Right lobe of liver (tissue), 6 donors: ENCODE results near the gene ELF2. TPM values are rescaled to one million over a fixed set of nuclear protein-coding genes. Genes with fewer than 3 reads are reported as not detected.

Source experiments
- ATAC-seq, 4 donors: fragments of 200-7000 bp; cut with Tn5 transposase; one replicate each; pipeline ENCODE4 v1.9.1; 2020; ENCODE audit warnings: mild to moderate bottlenecking in 4 of 4, moderate library complexity in 4 of 4
- DNase-seq, 3 donors: peaks; one replicate each; pipeline ENCODE4 v3.0.0-alpha.2; 2020
- H3K27ac ChIP-seq, 3 donors: fragments of 200-600 bp; one replicate each; pipeline ENCODE4 v1.8.0; 2022
- H3K27me3 ChIP-seq, 2 donors: fragments of 200-600 bp; one replicate each; pipeline ENCODE4 v1.8.0; 2022
- H3K36me3 ChIP-seq, 4 donors: fragments of 200-600 bp; sonication (generic) in 1 of 4; one replicate each; pipeline versions ENCODE4 v1.5.1 to v1.8.0; 2017 to 2022; ENCODE audit warnings: control low read depth in 1 of 4
- H3K4me1 ChIP-seq, 4 donors: fragments of 200-600 bp; sonication (generic) in 1 of 4; one replicate each; pipeline versions ENCODE4 v1.5.1 to v1.8.0; 2017 to 2022; ENCODE audit warnings: control low read depth in 1 of 4
- H3K4me3 ChIP-seq, 3 donors: fragments of 200-600 bp; one replicate each; pipeline ENCODE4 v1.8.0; 2022
- H3K9me3 ChIP-seq, 4 donors: fragments of 200-600 bp; sonication (generic) in 1 of 4; one replicate each; pipeline versions ENCODE4 v1.5.1 to v1.8.0; 2017 to 2022; ENCODE audit warnings: control low read depth in 1 of 4
- POLR2A ChIP-seq: fragments of 450-650 bp; IDR thresholded peaks from one replicate; pipeline ENCODE4 v1.6.1; 2017; ENCODE audit warnings: antibody characterized with exemption, mild to moderate bottlenecking
- WGBS: methylation state at CpG from one replicate; pipeline ENCODE4 v1.1.6; 2018; ENCODE audit warnings: low coverage, low lambda C conversion rate; ENCODE audit not compliant: insufficient coverage; ENCODE audit errors: missing lambda C conversion rate; 5-methylcytosine and 5-hydroxymethylcytosine counted together
- intact Hi-C, 2 donors: fragments of 100-400 bp; cut with DNase I; formaldehyde crosslinking; loops; one replicate each; pipeline versions ENCODE4 v1.11.2 to v1.14.1; 2022
- total RNA-seq, 6 experiments: library from RNA; depleted of rRNA in 2 of 6; stranded (reverse); fragments of >200 nt in 2 of 6; fragmentation: NEBNext Ultra II Directional in 3 of 6; extraction: Animal tissue kit (Norgen Biotek cat#: 25700) in 3 of 6; gene quantifications; one replicate each; pipeline versions ENCODE4 v1.1.0 to v1.2.4, GENCODE V29; 2016 to 2023
- TF ChIP-seq, protein P1 (sequence below), 4 donors: fragments of 200-600 bp in 3 of 4; fragments of 450-650 bp in 1 of 4; IDR thresholded peaks; one replicate each; pipeline versions ENCODE4 v1.5.1 to v1.8.0; 2016 to 2022; ENCODE audit warnings: antibody characterized with exemption in 4 of 4, mild to moderate bottlenecking in 2 of 4
- donor health status: DM: no; HTN: yes; CAD: no.
- donor health status: DM: no; HTN: no; CAD: no.
- donor health status: DM: no; HTN: no; CAD: no.
- donor health status: DM: no; HTN: yes; CAD: no.
- donor health status: DM: no; HTN: yes; CAD: no.

The ELF2 gene
- total RNA-seq, 6 experiments from 2014 or later = 14.0 to 24.3 (median 16.7) TPM

DNA sequence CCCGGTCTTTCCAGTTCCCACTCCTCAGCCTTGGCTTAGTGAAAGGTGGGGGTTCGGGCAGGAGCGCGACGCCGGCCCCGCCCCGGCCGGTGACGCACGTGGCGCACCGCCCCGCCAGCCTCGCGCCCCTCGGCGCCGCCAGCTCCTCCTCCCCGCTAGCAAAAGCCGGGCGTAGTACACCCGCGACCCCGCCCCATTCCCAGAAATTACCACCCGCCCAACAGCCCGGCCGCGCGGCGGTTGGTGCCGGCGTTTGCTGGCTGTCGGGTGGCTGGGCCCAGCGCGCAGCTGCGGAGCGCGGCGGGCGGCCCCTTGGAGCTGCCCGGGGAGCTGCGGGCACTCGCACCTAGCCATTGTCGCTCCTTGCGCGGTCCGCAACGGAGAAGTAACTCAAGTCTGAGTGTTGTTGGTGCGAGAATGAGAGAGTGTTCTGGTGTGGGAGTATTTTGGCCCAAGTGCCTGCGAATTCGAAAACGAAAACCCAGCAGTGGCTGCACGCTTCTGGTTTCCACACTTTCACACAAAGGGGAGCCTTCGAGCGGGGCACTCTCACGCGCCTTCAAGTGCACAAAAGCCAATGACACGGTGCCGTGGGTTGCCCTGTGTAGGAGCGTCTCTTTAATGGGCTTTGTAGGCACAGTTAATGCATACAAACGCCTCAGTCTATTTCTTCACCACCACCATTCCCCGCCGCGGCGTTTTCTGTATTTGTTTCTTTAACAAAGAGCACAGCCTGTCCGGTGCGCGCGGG is 1.0 kb upstream of the ELF2 start:
- DNase-seq = peak; percentile 97 to 98 (median 98)
- WGBS = under 1% methylated on average over 43 of the region's 70 CpGs
- intact Hi-C loops = no loop called here
- peak; percentile 75 to 83 (median 82) for ATAC-seq
- peak; percentile 94 for TF ChIP-seq POLR2A
- TF ChIP-seq, protein P1, sequence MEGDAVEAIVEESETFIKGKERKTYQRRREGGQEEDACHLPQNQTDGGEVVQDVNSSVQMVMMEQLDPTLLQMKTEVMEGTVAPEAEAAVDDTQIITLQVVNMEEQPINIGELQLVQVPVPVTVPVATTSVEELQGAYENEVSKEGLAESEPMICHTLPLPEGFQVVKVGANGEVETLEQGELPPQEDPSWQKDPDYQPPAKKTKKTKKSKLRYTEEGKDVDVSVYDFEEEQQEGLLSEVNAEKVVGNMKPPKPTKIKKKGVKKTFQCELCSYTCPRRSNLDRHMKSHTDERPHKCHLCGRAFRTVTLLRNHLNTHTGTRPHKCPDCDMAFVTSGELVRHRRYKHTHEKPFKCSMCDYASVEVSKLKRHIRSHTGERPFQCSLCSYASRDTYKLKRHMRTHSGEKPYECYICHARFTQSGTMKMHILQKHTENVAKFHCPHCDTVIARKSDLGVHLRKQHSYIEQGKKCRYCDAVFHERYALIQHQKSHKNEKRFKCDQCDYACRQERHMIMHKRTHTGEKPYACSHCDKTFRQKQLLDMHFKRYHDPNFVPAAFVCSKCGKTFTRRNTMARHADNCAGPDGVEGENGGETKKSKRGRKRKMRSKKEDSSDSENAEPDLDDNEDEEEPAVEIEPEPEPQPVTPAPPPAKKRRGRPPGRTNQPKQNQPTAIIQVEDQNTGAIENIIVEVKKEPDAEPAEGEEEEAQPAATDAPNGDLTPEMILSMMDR (IDR thresholded peaks at IDR 0.05) = no peak
- H3K4me3 ChIP-seq = peak overlapping the region; percentile 91 to 96 (median 92)
- H3K9me3 ChIP-seq = no peaks in the 10 kb centered on the region
- H3K27me3 ChIP-seq = no peaks in the 10 kb centered on the region
- peaks cover 0 to 9% (median 0%) of the 10 kb centered on the region in 4 donors for H3K4me1 ChIP-seq
- H3K27ac ChIP-seq = peak overlapping the region; percentile 98 to 99 (median 99)
- no peaks in the 10 kb centered on the region for H3K36me3 ChIP-seq

DNA sequence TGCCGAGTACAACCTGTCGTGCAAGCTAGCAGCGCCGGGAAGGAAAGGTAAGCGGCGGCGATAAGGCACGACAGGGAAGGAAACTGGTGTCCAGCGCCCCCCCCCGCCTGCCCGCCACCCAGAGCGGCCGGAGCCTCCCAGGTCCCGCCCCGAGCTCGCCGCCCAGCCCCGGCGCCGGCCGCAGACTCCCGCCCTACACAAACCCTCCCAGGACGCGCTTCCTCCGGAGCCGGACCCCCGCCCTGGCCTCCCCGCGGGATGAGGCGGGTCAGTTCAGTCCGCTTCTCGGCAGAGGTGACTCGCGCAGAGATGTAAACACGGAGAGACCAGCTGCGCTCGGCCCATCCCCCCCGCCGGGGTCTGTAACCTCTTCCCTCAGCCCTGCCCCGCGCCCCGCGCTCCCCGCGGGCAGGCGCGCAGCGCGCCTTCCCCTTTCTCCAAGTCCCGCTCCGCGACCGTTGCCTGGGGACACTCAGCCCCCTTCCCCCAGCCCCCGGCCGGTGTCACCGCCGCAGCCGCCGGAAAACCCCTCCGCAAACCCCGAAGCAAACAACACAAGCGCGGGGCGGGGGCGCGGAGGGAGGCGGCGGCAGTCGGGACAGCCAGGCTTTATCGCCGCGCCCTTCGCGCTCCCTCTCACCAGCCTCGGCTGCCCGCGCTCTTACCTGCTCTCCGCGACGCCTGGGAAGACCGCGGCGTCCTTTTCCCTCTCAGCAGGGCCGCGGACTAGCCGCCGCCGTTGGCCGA is 543 bp downstream of the ELF2 start:
- H3K9me3 ChIP-seq = no peaks in the 10 kb centered on the region
- WGBS = 2% methylated on average over 11 of the region's 89 CpGs
- ATAC-seq = peak; percentile 65 to 77 (median 70)
- H3K36me3 ChIP-seq = no peaks in the 10 kb centered on the region
- H3K4me3 ChIP-seq = peak overlapping the region; percentile 91 to 96 (median 92)
- peak overlapping the region; percentile 98 to 99 (median 99) for H3K27ac ChIP-seq
- intact Hi-C loops = no loop called here
- H3K27me3 ChIP-seq = no peaks in the 10 kb centered on the region
- peaks cover 0 to 9% (median 0%) of the 10 kb centered on the region in 4 donors for H3K4me1 ChIP-seq
- TF ChIP-seq POLR2A = peak; percentile 54
- TF ChIP-seq, protein P1 (IDR thresholded peaks at IDR 0.05) = peak in 1 of 4 donors; percentile 7
- DNase-seq = peak; percentile 91 to 92 (median 91)

DNA sequence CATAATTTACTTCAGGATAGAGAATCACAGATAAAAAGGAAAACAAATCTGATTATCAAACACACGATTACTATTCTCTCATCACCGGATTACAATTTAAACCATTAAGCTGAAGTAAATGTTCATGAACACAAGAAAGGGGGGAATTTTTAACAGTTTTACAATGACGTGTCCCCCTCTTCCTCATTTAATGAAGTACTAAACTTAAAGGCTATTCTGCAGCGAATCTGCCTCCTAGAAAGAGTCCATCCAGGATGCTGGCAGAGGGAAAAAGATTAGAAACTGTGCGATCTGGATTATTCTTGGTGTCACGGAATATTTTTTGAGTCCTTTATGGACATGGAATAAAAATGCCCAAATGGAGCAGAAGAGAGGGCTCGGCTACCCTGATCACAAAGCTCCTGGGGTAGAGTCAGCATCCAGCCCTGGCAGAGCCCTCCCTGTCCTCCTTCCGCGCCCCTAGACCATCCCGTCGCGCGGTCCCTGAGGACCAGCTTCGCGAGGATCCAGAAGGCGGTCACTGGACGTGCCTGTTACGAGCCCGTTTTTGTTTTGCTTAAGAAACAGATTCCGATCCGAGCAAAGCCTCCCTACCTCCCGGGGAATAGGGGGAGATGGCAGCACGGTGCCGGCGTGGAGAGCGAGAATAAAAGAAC is 1.2 kb downstream of the ELF2 start:
- H3K4me3 ChIP-seq = peak overlapping the region; percentile 91 to 96 (median 92)
- 5% methylated on average over 23 of the region's 26 CpGs for WGBS
- peaks cover 0 to 9% (median 0%) of the 10 kb centered on the region in 4 donors for H3K4me1 ChIP-seq
- ATAC-seq (peak in 2 of 4 donors; percentile 1), DNase-seq (no peak)
- H3K27ac ChIP-seq = peak overlapping the region; percentile 98 to 99 (median 99)
- no peaks in the 10 kb centered on the region for H3K9me3 ChIP-seq
- intact Hi-C loops = no loop called here
- TF ChIP-seq POLR2A = no peak
- TF ChIP-seq, protein P1 (IDR thresholded peaks at IDR 0.05) = no peak
- H3K27me3 ChIP-seq = no peaks in the 10 kb centered on the region
- H3K36me3 ChIP-seq = no peaks in the 10 kb centered on the region

DNA sequence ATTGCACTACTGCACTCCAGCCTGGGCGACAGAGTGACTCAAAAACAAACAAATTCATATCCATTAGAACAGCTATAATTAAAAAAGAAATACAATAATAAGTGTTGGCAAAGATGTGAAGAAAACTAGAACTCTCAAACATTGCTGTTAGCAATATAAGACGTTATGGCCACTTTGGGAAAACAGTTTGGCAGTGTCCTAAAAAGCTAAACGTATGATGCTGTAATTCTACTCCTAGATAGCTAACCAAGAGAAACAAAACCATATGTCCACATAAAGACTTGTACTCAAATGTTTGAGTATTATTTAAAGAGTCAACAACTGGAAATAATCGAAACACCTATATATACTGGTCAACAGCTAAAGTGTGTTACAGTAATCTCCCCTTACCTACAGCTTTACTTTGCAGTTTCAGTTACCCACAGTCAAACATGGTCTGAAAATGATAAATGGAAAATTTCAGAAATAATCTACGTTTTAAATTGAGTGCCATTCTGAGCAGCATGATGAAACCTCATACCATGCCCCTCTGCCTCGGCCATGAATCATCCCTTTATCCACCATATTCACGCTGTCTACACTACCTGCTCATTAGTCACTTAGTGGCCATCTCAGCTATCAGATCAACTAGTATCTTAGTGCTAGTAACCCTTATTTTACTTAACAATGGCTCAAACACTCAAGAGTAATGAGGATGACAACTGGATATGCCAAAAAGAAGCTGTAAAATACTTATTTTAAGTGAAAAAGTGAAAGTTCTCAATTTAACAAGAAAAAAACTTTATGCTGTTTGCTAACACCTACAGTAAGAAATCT is 4.9 kb downstream of the ELF2 start:
- intact Hi-C loops = no loop called here
- 66% methylated on average over 7 of the region's 7 CpGs for WGBS
- Histone ChIP-seq H3K36me3 (no peaks in the 10 kb centered on the region), H3K27ac (no peak overlapping the region), H3K27me3 (no peaks in the 10 kb centered on the region), H3K4me3 (no peak overlapping the region), H3K4me1 (peaks cover 0 to 19% (median 6%) of the 10 kb centered on the region in 4 donors), H3K9me3 (no peaks in the 10 kb centered on the region)
- TF ChIP-seq, protein P1 (IDR thresholded peaks at IDR 0.05) = no peak
- TF ChIP-seq POLR2A = no peak
- ATAC-seq = no peak
- DNase-seq = no peak
